ENCODE data around the gene ZNF611.
"Not testable (repeated sequence)": the region's sequence is repeated elsewhere in the genome, so short reads cannot be mapped to it uniquely, and the experiment has no call there.

The ZNF611 gene

DNA sequence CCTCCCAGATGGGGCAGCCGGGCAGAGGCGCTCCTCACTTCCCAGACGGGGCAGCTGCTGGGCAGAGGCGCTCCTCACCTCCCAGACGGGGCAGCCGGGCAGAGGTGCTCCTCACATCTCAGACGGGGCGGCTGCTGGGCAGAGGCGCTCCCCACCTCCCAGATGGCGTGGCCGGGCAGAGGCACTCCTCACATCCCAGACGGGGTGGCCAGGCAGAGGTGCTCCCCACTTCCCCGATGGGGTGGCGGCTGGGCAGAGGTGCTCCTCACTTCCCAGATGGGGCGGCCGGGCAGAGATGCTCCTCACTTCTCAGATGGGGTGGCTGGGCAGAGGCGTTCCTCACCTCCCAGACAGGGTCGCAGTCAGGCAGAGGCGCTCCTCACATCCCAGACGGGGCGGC, 14.3 kb downstream of the ZNF611 start:
- not testable (repeated sequence) for H3K27me3 ChIP-seq (ENCODE audit: control insufficient read depth in 1 of 2, insufficient read depth in 2 of 2, low read length in 2 of 2); H3K9me3 ChIP-seq (ENCODE audit: control insufficient read depth in 1 of 2, low read length in 2 of 2); H3K4me1 ChIP-seq (ENCODE audit: control insufficient read depth in 1 of 2, insufficient read depth in 2 of 2, low read length in 2 of 2); H3K4me3 ChIP-seq (ENCODE audit: low read depth in 1 of 2, low read length in 2 of 2); H3K9ac ChIP-seq (ENCODE audit: low read depth in 1 of 2, low read length in 2 of 2); H3K27ac ChIP-seq (ENCODE audit: low read depth, low read length)
- H3K36me3 ChIP-seq (ENCODE audit: control insufficient read depth in 1 of 2, insufficient read depth in 2 of 2, low read length in 2 of 2): peaks cover 0 to 17% of the 10 kb centered on the region in 2 donors

GRCh38 chr19:52716522-52716921, 18.3 kb downstream of the ZNF611 start:
- Histone ChIP-seq H3K9me3 (ENCODE audit: control insufficient read depth in 1 of 2, low read length in 2 of 2) (peaks cover 4 to 12% of the 10 kb centered on the region in 2 donors), H3K36me3 (ENCODE audit: control insufficient read depth in 1 of 2, insufficient read depth in 2 of 2, low read length in 2 of 2) (peaks cover 0 to 28% of the 10 kb centered on the region in 2 donors), H3K27ac (ENCODE audit: low read depth, low read length) (no peak overlapping the region), H3K4me3 (ENCODE audit: low read depth in 1 of 2, low read length in 2 of 2) (no peak overlapping the region), H3K9ac (ENCODE audit: low read depth in 1 of 2, low read length in 2 of 2) (no peak overlapping the region), H3K4me1 (ENCODE audit: control insufficient read depth in 1 of 2, insufficient read depth in 2 of 2, low read length in 2 of 2) (no peaks in the 10 kb centered on the region), H3K27me3 (ENCODE audit: control insufficient read depth in 1 of 2, insufficient read depth in 2 of 2, low read length in 2 of 2) (no peaks in the 10 kb centered on the region)

GRCh38 chr19:52715902-52716301, 18.9 kb downstream of the ZNF611 start:
- not testable (repeated sequence) for H3K9ac ChIP-seq (ENCODE audit: low read depth in 1 of 2, low read length in 2 of 2); H3K4me1 ChIP-seq (ENCODE audit: control insufficient read depth in 1 of 2, insufficient read depth in 2 of 2, low read length in 2 of 2); H3K27ac ChIP-seq (ENCODE audit: low read depth, low read length); H3K27me3 ChIP-seq (ENCODE audit: control insufficient read depth in 1 of 2, insufficient read depth in 2 of 2, low read length in 2 of 2); H3K4me3 ChIP-seq (ENCODE audit: low read depth in 1 of 2, low read length in 2 of 2)
- peaks cover 0 to 31% of the 10 kb centered on the region in 2 donors for H3K36me3 ChIP-seq (ENCODE audit: control insufficient read depth in 1 of 2, insufficient read depth in 2 of 2, low read length in 2 of 2)
- H3K9me3 ChIP-seq (ENCODE audit: control insufficient read depth in 1 of 2, low read length in 2 of 2): peaks cover 2 to 16% of the 10 kb centered on the region in 2 donors

GRCh38 chr19:52715330-52715729, 19.5 kb downstream of the ZNF611 start:
- not testable (repeated sequence) for H3K27ac ChIP-seq (ENCODE audit: low read depth, low read length); H3K27me3 ChIP-seq (ENCODE audit: control insufficient read depth in 1 of 2, insufficient read depth in 2 of 2, low read length in 2 of 2); H3K4me3 ChIP-seq (ENCODE audit: low read depth in 1 of 2, low read length in 2 of 2); H3K4me1 ChIP-seq (ENCODE audit: control insufficient read depth in 1 of 2, insufficient read depth in 2 of 2, low read length in 2 of 2); H3K9ac ChIP-seq (ENCODE audit: low read depth in 1 of 2, low read length in 2 of 2)
- H3K36me3 ChIP-seq (ENCODE audit: control insufficient read depth in 1 of 2, insufficient read depth in 2 of 2, low read length in 2 of 2): peaks cover 0 to 37% of the 10 kb centered on the region in 2 donors
- peaks cover 2 to 16% of the 10 kb centered on the region in 2 donors for H3K9me3 ChIP-seq (ENCODE audit: control insufficient read depth in 1 of 2, low read length in 2 of 2)

GRCh38 chr19:52713051-52713450, 21.8 kb downstream of the ZNF611 start:
- Histone ChIP-seq H3K9me3 (ENCODE audit: control insufficient read depth in 1 of 2, low read length in 2 of 2) (peaks cover 5 to 22% of the 10 kb centered on the region in 2 donors), H3K36me3 (ENCODE audit: control insufficient read depth in 1 of 2, insufficient read depth in 2 of 2, low read length in 2 of 2) (peaks cover 0 to 48% of the 10 kb centered on the region in 2 donors)
- H3K9ac ChIP-seq (ENCODE audit: low read depth in 1 of 2, low read length in 2 of 2); H3K4me1 ChIP-seq (ENCODE audit: control insufficient read depth in 1 of 2, insufficient read depth in 2 of 2, low read length in 2 of 2); H3K27me3 ChIP-seq (ENCODE audit: control insufficient read depth in 1 of 2, insufficient read depth in 2 of 2, low read length in 2 of 2); H3K4me3 ChIP-seq (ENCODE audit: low read depth in 1 of 2, low read length in 2 of 2); H3K27ac ChIP-seq (ENCODE audit: low read depth, low read length): not testable (repeated sequence)

DNA sequence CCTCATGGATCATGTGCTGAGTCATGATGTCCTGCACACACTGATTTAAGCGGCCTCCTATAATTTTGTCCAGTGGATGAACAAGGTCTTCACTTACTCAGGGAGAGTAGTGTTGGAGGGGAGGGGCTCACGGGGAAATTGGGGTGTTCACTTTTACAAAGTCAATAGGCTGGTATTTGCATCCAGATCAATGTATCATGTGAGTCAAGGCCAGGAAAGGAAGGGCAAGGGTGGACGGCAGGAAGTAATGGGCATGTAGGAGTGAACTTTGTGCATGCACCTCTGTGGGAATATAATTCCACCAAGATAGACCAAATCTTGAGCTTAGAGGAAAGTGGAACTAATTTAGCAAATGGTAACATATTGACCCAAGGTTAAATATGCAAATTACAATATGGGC, 23.2 kb downstream of the ZNF611 start:
- H3K4me1 ChIP-seq (ENCODE audit: control insufficient read depth in 1 of 2, insufficient read depth in 2 of 2, low read length in 2 of 2); H3K4me3 ChIP-seq (ENCODE audit: low read depth in 1 of 2, low read length in 2 of 2); H3K27me3 ChIP-seq (ENCODE audit: control insufficient read depth in 1 of 2, insufficient read depth in 2 of 2, low read length in 2 of 2); H3K9ac ChIP-seq (ENCODE audit: low read depth in 1 of 2, low read length in 2 of 2); H3K27ac ChIP-seq (ENCODE audit: low read depth, low read length): not testable (repeated sequence)
- Histone ChIP-seq H3K36me3 (ENCODE audit: control insufficient read depth in 1 of 2, insufficient read depth in 2 of 2, low read length in 2 of 2) (peaks cover 4 to 59% of the 10 kb centered on the region in 2 donors), H3K9me3 (ENCODE audit: control insufficient read depth in 1 of 2, low read length in 2 of 2) (peaks cover 11 to 26% of the 10 kb centered on the region in 2 donors)

DNA sequence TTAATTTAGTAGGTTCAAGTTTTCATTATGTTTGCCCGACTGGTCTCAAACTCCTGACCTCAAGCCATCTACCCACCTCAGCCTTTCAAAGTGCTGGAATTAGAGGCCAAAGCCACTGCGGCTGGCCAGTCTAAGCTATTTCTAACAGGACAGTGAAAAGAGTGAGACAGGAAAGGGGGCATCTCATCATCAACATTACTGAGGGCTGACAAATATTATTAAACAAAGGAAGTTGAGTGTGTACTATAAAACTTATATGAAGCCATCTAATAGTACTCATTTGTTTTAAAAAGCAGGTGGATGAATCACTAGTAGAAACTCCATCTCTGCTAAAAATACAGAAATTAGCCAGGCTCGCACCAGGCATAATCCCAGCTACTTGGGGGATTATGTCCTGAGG, 24.3 kb downstream of the ZNF611 start:
- H3K27ac ChIP-seq (ENCODE audit: low read depth, low read length): no peak overlapping the region
- no peak overlapping the region for H3K9ac ChIP-seq (ENCODE audit: low read depth in 1 of 2, low read length in 2 of 2)
- H3K27me3 ChIP-seq (ENCODE audit: control insufficient read depth in 1 of 2, insufficient read depth in 2 of 2, low read length in 2 of 2): no peaks in the 10 kb centered on the region
- no peaks in the 10 kb centered on the region for H3K4me1 ChIP-seq (ENCODE audit: control insufficient read depth in 1 of 2, insufficient read depth in 2 of 2, low read length in 2 of 2)
- peaks cover 15 to 70% of the 10 kb centered on the region in 2 donors for H3K36me3 ChIP-seq (ENCODE audit: control insufficient read depth in 1 of 2, insufficient read depth in 2 of 2, low read length in 2 of 2)
- peaks cover 14 to 37% of the 10 kb centered on the region in 2 donors for H3K9me3 ChIP-seq (ENCODE audit: control insufficient read depth in 1 of 2, low read length in 2 of 2)
- no peak overlapping the region for H3K4me3 ChIP-seq (ENCODE audit: low read depth in 1 of 2, low read length in 2 of 2)

GRCh38 chr19:52705615-52706014, 29.2 kb downstream of the ZNF611 start:
- not testable (repeated sequence) for H3K27ac ChIP-seq (ENCODE audit: low read depth, low read length); H3K4me1 ChIP-seq (ENCODE audit: control insufficient read depth in 1 of 2, insufficient read depth in 2 of 2, low read length in 2 of 2); H3K27me3 ChIP-seq (ENCODE audit: control insufficient read depth in 1 of 2, insufficient read depth in 2 of 2, low read length in 2 of 2); H3K9ac ChIP-seq (ENCODE audit: low read depth in 1 of 2, low read length in 2 of 2); H3K4me3 ChIP-seq (ENCODE audit: low read depth in 1 of 2, low read length in 2 of 2)
- Histone ChIP-seq H3K9me3 (ENCODE audit: control insufficient read depth in 1 of 2, low read length in 2 of 2) (peaks cover 32 to 46% of the 10 kb centered on the region in 2 donors), H3K36me3 (ENCODE audit: control insufficient read depth in 1 of 2, insufficient read depth in 2 of 2, low read length in 2 of 2) (peaks cover 22 to 43% of the 10 kb centered on the region in 2 donors)

DNA sequence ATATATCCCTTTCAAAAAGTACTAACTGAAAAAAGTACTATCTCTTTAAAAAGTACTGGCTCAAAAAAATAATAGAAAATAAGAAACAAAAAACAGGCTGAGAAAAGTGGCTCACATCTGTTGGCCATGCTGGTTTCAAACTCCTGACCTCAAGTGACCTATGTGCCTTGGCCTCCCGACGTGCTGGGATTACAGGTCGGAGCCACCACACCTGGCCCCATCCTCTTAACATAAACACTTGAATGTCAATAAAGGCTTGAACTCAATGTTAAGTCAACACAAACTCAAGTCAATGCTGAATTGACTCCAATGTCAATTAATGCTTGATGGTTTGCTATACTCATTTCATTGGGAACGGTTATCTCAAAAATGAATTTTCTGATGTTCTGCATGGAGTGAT, 30.9 kb downstream of the ZNF611 start:
- no peak overlapping the region for H3K27ac ChIP-seq (ENCODE audit: low read depth, low read length)
- H3K27me3 ChIP-seq (ENCODE audit: control insufficient read depth in 1 of 2, insufficient read depth in 2 of 2, low read length in 2 of 2): no peaks in the 10 kb centered on the region
- H3K4me3 ChIP-seq (ENCODE audit: low read depth in 1 of 2, low read length in 2 of 2): no peak overlapping the region
- H3K9ac ChIP-seq (ENCODE audit: low read depth in 1 of 2, low read length in 2 of 2): no peak overlapping the region
- no peaks in the 10 kb centered on the region for H3K4me1 ChIP-seq (ENCODE audit: control insufficient read depth in 1 of 2, insufficient read depth in 2 of 2, low read length in 2 of 2)
- H3K9me3 ChIP-seq (ENCODE audit: control insufficient read depth in 1 of 2, low read length in 2 of 2): peaks cover 32 to 40% of the 10 kb centered on the region in 2 donors
- peaks cover 22 to 33% of the 10 kb centered on the region in 2 donors for H3K36me3 ChIP-seq (ENCODE audit: control insufficient read depth in 1 of 2, insufficient read depth in 2 of 2, low read length in 2 of 2)

DNA sequence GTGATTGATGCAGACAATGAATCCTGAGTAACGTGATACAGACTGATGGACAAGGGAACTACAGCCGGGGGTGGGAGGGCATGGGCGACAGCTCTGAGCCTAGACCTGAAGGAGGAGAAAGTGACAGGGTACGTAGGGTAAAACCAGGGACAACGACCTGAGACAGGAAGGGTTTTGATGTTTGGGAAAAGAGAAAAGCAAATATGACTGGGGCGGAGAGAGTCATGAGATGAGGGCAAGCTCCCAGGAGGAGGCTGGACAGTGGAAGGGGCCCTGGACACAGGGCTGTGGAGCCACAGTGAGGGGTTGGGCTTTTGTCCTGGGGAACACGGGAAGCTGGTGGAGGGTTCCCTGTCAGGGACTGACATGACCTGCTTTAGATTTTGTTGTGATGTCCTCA, 34.2 kb downstream of the ZNF611 start:
- Histone ChIP-seq H3K9ac (ENCODE audit: low read depth in 1 of 2, low read length in 2 of 2) (no peak overlapping the region), H3K9me3 (ENCODE audit: control insufficient read depth in 1 of 2, low read length in 2 of 2) (peaks cover 20 to 26% of the 10 kb centered on the region in 2 donors), H3K4me3 (ENCODE audit: low read depth in 1 of 2, low read length in 2 of 2) (no peak overlapping the region), H3K4me1 (ENCODE audit: control insufficient read depth in 1 of 2, insufficient read depth in 2 of 2, low read length in 2 of 2) (no peaks in the 10 kb centered on the region), H3K36me3 (ENCODE audit: control insufficient read depth in 1 of 2, insufficient read depth in 2 of 2, low read length in 2 of 2) (peaks cover 9% of the 10 kb centered on the region in 2 donors), H3K27ac (ENCODE audit: low read depth, low read length) (no peak overlapping the region), H3K27me3 (ENCODE audit: control insufficient read depth in 1 of 2, insufficient read depth in 2 of 2, low read length in 2 of 2) (no peaks in the 10 kb centered on the region)

GRCh38 chr19:52699555-52699954, 35.3 kb downstream of the ZNF611 start:
- not testable (repeated sequence) for H3K4me3 ChIP-seq (ENCODE audit: low read depth in 1 of 2, low read length in 2 of 2); H3K27me3 ChIP-seq (ENCODE audit: control insufficient read depth in 1 of 2, insufficient read depth in 2 of 2, low read length in 2 of 2); H3K27ac ChIP-seq (ENCODE audit: low read depth, low read length)

More at GRCh38 chr19:52699555-52699954, 35.3 kb downstream of the ZNF611 start:
- H3K9me3 ChIP-seq (ENCODE audit: control insufficient read depth in 1 of 2, low read length in 2 of 2): peaks cover 9 to 15% of the 10 kb centered on the region in 2 donors
- H3K9ac ChIP-seq (ENCODE audit: low read depth in 1 of 2, low read length in 2 of 2); H3K36me3 ChIP-seq (ENCODE audit: control insufficient read depth in 1 of 2, insufficient read depth in 2 of 2, low read length in 2 of 2); H3K4me1 ChIP-seq (ENCODE audit: control insufficient read depth in 1 of 2, insufficient read depth in 2 of 2, low read length in 2 of 2): not testable (repeated sequence)

Data from duodenal mucosa (tissue), 2 donors.